Fibroblast of lung (primary cell): ENCODE data around the gene BPIFB3. TPM values are rescaled to one million over a fixed set of nuclear protein-coding genes. Genes with fewer than 3 reads are reported as not detected.
A peak's percentile ranks its signal among the peaks of the same experiment; 100 is the strongest.
"Not testable (repeated sequence)": the region's sequence is repeated elsewhere in the genome, so short reads cannot be mapped to it uniquely, and the experiment has no call there.

Experiments
- DNase-seq, 2 donors: peaks; one replicate each; pipeline versions ENCODE4 v3.0.0 to v3.0.0-alpha.2; 2010; ENCODE audit warnings: low read depth in 2 of 2
- H2AFZ ChIP-seq: 2 replicates; pipeline ENCODE4 v1.5.1; 2012; ENCODE audit warnings: low read length, control low read depth, inconsistent platforms
- H3K27ac ChIP-seq: 2 replicates; pipeline ENCODE4 v1.5.1; 2011; ENCODE audit warnings: low read length, control low read depth; ENCODE audit not compliant: insufficient read depth
- H3K27me3 ChIP-seq: 2 replicates; pipeline ENCODE4 v1.5.1; 2011; ENCODE audit warnings: mild to moderate bottlenecking, low read length; ENCODE audit not compliant: control insufficient read depth, insufficient read depth
- H3K36me3 ChIP-seq: 2 replicates; pipeline ENCODE4 v1.5.1; 2011; ENCODE audit warnings: low read length; ENCODE audit not compliant: control insufficient read depth, insufficient read depth
- H3K4me1 ChIP-seq: 2 replicates; pipeline ENCODE4 v1.5.1; 2011; ENCODE audit warnings: low read length; ENCODE audit not compliant: control insufficient read depth, insufficient read depth; ENCODE audit errors: extremely low read depth
- H3K4me2 ChIP-seq: 2 replicates; pipeline ENCODE4 v1.5.1; 2011; ENCODE audit warnings: low read length, control low read depth; ENCODE audit not compliant: insufficient read depth; ENCODE audit errors: extremely low read depth
- H3K4me3 ChIP-seq, 4 experiments: fragments of 200-600 bp in 1 of 4; sonication (generic) in 1 of 4; replicated peaks in 1 of 4; 2 replicates each; pipeline ENCODE4 v1.5.1; 2011 to 2016; ENCODE audit warnings: low read length in 4 of 4, low read depth in 3 of 4, mild to moderate bottlenecking in 3 of 4, control low read depth in 2 of 4, inconsistent platforms in 1 of 4, mixed read lengths in 1 of 4; ENCODE audit not compliant: insufficient read depth in 1 of 4; ENCODE audit errors: control extremely low read depth in 1 of 4
- H3K79me2 ChIP-seq: 2 replicates; pipeline ENCODE4 v1.5.1; 2012; ENCODE audit warnings: mild to moderate bottlenecking, low read length, inconsistent platforms; ENCODE audit not compliant: control insufficient read depth, insufficient read depth
- H3K9ac ChIP-seq: 2 replicates; pipeline ENCODE4 v1.5.1; 2011; ENCODE audit warnings: mild to moderate bottlenecking, low read length, control low read depth; ENCODE audit not compliant: insufficient read depth
- H3K9me3 ChIP-seq: 2 replicates; pipeline ENCODE4 v1.5.1; 2012; ENCODE audit warnings: low read depth, low read length; ENCODE audit not compliant: control insufficient read depth, insufficient read depth
- H4K20me1 ChIP-seq: 2 replicates; pipeline ENCODE4 v1.5.1; 2011; ENCODE audit warnings: low read length; ENCODE audit not compliant: control insufficient read depth, insufficient read depth; ENCODE audit errors: extremely low read depth
- EZH2 ChIP-seq: IDR thresholded peaks from 2 replicates; pipeline ENCODE4 v1.5.1; 2012; ENCODE audit warnings: low read length, control low read depth, mild to moderate bottlenecking; ENCODE audit errors: missing control alignments
- polyA plus RNA-seq, 2 donors: library from polyadenylated mRNA; depleted of rRNA in 1 of 2; stranded (reverse) in 1 of 2; unstranded in 1 of 2; fragments of >200 nt; gene quantifications; 2 replicates each; pipeline ENCODE4 v1.2.1, GENCODE V29; 2011 to 2012; ENCODE audit warnings: missing spikeins in 1 of 2
- total RNA-seq: library from RNA; depleted of rRNA; stranded (reverse); fragments of >200 nt; gene quantifications from 2 replicates; pipeline ENCODE4 v1.2.1, GENCODE V29; 2014
- TF ChIP-seq, protein P1 (sequence below), 2 donors: IDR thresholded peaks in 1 of 2; conservative IDR thresholded peaks in 1 of 2; 1 replicate in 1 of 2; 2 replicates in 1 of 2; pipeline ENCODE4 v1.5.1; 2011 to 2012; ENCODE audit warnings: low read length in 2 of 2, control low read depth in 1 of 2, inconsistent platforms in 1 of 2, low read depth in 1 of 2, mild to moderate bottlenecking in 1 of 2

The BPIFB3 gene
- total and polyA plus RNA-seq, 2 donors (not counting 1 experiment from before 2014, with no cell fraction given): not detected

DNA sequence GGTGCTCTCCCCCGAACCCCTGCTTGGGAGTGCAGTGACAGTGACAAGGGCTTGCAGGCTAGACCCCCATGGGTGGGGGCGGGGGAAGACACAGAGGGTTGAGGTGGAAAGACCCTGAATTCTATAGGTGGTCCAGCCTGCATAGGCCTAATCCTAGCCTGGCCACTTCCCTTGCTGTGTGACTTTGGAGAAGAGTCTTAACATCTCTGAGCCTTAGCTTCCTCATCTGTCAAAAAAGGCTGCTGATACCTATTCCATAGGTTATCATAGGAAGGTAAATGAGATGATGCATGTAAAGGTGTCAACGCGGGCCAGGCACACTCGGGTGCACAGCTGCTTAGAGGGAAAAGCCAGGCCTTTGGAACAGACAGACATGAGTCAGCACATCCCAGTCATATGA, 41.5 kb downstream of the BPIFB3 start:
- H3K4me1 ChIP-seq: no peaks in the 10 kb centered on the region
- H3K9ac ChIP-seq: no peak overlapping the region
- no peak overlapping the region for H3K4me2 ChIP-seq

DNA sequence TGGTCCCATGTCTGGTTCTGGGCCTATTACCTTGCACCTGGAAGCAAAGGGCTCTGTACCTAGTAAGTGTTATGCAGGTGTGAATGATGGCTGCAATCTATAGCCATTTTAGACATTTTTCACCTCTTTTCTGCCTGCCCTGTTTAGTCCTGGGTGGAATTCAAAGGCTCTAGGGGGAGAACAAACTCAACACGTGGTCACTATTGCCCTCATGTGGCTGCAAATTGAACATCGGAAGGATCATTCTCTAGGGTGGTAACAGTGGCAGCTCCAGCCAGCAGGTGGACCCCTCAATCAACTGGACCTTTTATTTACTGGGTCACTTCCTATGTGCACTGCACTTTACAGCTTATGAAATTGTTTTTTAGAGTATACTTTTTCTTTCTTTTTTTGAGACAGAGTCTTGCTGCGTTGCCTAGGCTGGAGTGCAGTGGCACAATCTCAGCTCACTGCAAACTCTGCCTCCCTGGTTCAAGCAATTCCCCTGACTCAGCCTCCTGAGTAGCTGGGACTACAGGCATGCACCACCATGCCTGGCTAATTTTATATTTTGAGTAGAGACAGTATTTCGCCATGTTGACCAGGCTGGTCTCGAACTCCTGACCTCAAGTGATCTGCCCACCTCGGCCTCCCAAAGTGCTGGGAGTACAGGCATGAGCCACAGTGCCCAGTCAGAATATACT, 42.3 kb downstream of the BPIFB3 start:
- H3K4me2 ChIP-seq, H3K9me3 ChIP-seq, H3K36me3 ChIP-seq, H3K27me3 ChIP-seq, H3K79me2 ChIP-seq, H4K20me1 ChIP-seq, H2AFZ ChIP-seq, H3K9ac ChIP-seq, H3K27ac ChIP-seq, H3K4me1 ChIP-seq, H3K4me3 ChIP-seq: not testable (repeated sequence)
- TF ChIP-seq, protein P1, sequence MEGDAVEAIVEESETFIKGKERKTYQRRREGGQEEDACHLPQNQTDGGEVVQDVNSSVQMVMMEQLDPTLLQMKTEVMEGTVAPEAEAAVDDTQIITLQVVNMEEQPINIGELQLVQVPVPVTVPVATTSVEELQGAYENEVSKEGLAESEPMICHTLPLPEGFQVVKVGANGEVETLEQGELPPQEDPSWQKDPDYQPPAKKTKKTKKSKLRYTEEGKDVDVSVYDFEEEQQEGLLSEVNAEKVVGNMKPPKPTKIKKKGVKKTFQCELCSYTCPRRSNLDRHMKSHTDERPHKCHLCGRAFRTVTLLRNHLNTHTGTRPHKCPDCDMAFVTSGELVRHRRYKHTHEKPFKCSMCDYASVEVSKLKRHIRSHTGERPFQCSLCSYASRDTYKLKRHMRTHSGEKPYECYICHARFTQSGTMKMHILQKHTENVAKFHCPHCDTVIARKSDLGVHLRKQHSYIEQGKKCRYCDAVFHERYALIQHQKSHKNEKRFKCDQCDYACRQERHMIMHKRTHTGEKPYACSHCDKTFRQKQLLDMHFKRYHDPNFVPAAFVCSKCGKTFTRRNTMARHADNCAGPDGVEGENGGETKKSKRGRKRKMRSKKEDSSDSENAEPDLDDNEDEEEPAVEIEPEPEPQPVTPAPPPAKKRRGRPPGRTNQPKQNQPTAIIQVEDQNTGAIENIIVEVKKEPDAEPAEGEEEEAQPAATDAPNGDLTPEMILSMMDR (conservative IDR thresholded peaks at IDR 0.05 in 1 of 2, IDR thresholded peaks at IDR 0.05 in 1 of 2; ENCODE audit: low read depth in 1 of 2, low read length in 2 of 2): peak; percentile 51 to 54
- peak; percentile 28 to 34 for DNase-seq

More for the DNA sequence above, 41.5 kb downstream of the BPIFB3 start:
- no peaks in the 10 kb centered on the region for H3K36me3 ChIP-seq
- H3K79me2 ChIP-seq: no peaks in the 10 kb centered on the region
- H2AFZ ChIP-seq: no peak overlapping the region
- DNase-seq: no peak
- H3K9me3 ChIP-seq: no peaks in the 10 kb centered on the region
- TF ChIP-seq, protein P1 (conservative IDR thresholded peaks at IDR 0.05 in 1 of 2, IDR thresholded peaks at IDR 0.05 in 1 of 2; ENCODE audit: low read depth in 1 of 2, low read length in 2 of 2): no peak
- TF ChIP-seq EZH2: no peak
- H4K20me1 ChIP-seq: no peaks in the 10 kb centered on the region
- no peaks in the 10 kb centered on the region for H3K27me3 ChIP-seq
- H3K27ac ChIP-seq: no peak overlapping the region
- H3K4me3 ChIP-seq: no peak overlapping the region

DNA sequence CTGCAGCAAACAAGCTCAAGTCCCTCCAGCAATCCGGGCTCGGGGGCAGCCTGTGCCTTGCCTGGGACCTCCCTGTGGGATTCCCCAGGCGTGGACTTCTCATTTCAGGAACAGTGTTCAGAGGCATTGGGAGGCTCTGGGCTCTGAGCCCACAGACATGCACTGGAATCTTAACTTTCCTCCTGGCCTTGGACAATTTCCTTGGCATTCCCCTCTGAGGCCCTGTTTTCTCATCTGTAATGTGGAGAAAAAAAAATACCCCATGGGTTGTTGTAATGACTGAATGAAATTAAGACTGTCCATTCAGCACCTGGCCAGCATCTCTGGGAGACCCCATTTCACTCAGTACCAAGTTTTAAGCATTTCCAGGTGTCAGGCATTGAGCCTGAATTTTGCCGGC, 43.3 kb downstream of the BPIFB3 start:
- no peak overlapping the region for H3K27ac ChIP-seq
- no peaks in the 10 kb centered on the region for H4K20me1 ChIP-seq
- no peaks in the 10 kb centered on the region for H3K9me3 ChIP-seq
- DNase-seq: no peak
- TF ChIP-seq, protein P1 (conservative IDR thresholded peaks at IDR 0.05 in 1 of 2, IDR thresholded peaks at IDR 0.05 in 1 of 2; ENCODE audit: low read depth in 1 of 2, low read length in 2 of 2): no peak
- TF ChIP-seq EZH2: no peak
- no peaks in the 10 kb centered on the region for H3K79me2 ChIP-seq
- H3K9ac ChIP-seq: no peak overlapping the region
- H3K4me1 ChIP-seq: no peaks in the 10 kb centered on the region
- no peak overlapping the region for H2AFZ ChIP-seq
- no peak overlapping the region for H3K4me2 ChIP-seq
- no peaks in the 10 kb centered on the region for H3K36me3 ChIP-seq
- H3K4me3 ChIP-seq: no peak overlapping the region
- no peaks in the 10 kb centered on the region for H3K27me3 ChIP-seq
